H9 (cell line): Measurements from ENCODE around the gene TTLL13. TPM values are rescaled to one million over a fixed set of nuclear protein-coding genes. Genes with fewer than 3 reads are reported as not detected.

Source experiments
- DNase-seq: peaks from one replicate; pipeline ENCODE4 v3.0.0-alpha.2; 2017
- H2AFZ ChIP-seq: one replicate; pipeline ENCODE4 v1.6.1; 2013; ENCODE audit warnings: mild to moderate bottlenecking, low read length, control low read depth, moderate library complexity
- H2AK5ac ChIP-seq: 2 replicates; pipeline ENCODE4 v1.6.1; 2013; ENCODE audit warnings: low read length, control low read depth, mixed read lengths; ENCODE audit not compliant: insufficient read length
- H2BK120ac ChIP-seq: one replicate; pipeline ENCODE4 v1.6.1; 2013; ENCODE audit warnings: low read depth, mild to moderate bottlenecking, low read length, control low read depth, inconsistent platforms; ENCODE audit not compliant: poor library complexity, severe bottlenecking
- H2BK12ac ChIP-seq: 2 replicates; pipeline ENCODE4 v1.6.1; 2013; ENCODE audit warnings: low read length, control low read depth, mixed read lengths, low read depth; ENCODE audit not compliant: insufficient read length
- H2BK15ac ChIP-seq: 2 replicates; pipeline ENCODE4 v1.6.1; 2013; ENCODE audit warnings: low read depth, low read length, control low read depth
- H2BK20ac ChIP-seq: one replicate; pipeline ENCODE4 v1.6.1; 2013; ENCODE audit warnings: low read depth, mild to moderate bottlenecking, low read length, control low read depth, inconsistent platforms; ENCODE audit not compliant: poor library complexity, severe bottlenecking
- H2BK5ac ChIP-seq: 2 replicates; pipeline ENCODE4 v1.6.1; 2013; ENCODE audit warnings: low read length, control low read depth, mixed read lengths; ENCODE audit not compliant: insufficient read length
- H3K14ac ChIP-seq: 2 replicates; pipeline ENCODE4 v1.6.1; 2013; ENCODE audit warnings: low read length, control low read depth; ENCODE audit not compliant: insufficient read depth
- H3K18ac ChIP-seq: 2 replicates; pipeline ENCODE4 v1.6.1; 2013; ENCODE audit warnings: low read depth, mild to moderate bottlenecking, mixed read lengths, low read length, control low read depth; ENCODE audit not compliant: insufficient read length
- H3K23ac ChIP-seq: 2 replicates; pipeline ENCODE4 v1.6.1; 2013; ENCODE audit warnings: low read length, control low read depth, mixed read lengths, low read depth; ENCODE audit not compliant: insufficient read length
- H3K23me2 ChIP-seq: 2 replicates; pipeline ENCODE4 v1.6.1; 2013; ENCODE audit warnings: low read depth, mild to moderate bottlenecking, mixed read lengths, low read length, control low read depth; ENCODE audit not compliant: insufficient read length, poor library complexity, severe bottlenecking
- H3K27ac ChIP-seq: 2 replicates; pipeline ENCODE4 v1.5.1; 2013; ENCODE audit warnings: low read length, control low read depth, mixed read lengths, low read depth; ENCODE audit not compliant: insufficient read length
- H3K27me3 ChIP-seq: 2 replicates; pipeline ENCODE4 v1.6.1; 2013; ENCODE audit warnings: low read length, control low read depth, inconsistent platforms; ENCODE audit not compliant: insufficient read depth
- H3K4ac ChIP-seq: 2 replicates; pipeline ENCODE4 v1.6.1; 2013; ENCODE audit warnings: low read depth, mild to moderate bottlenecking, control low read depth, inconsistent platforms, low read length, moderate library complexity
- H3K4me1 ChIP-seq: 2 replicates; pipeline ENCODE4 v1.6.1; 2013; ENCODE audit warnings: low read length, control low read depth, inconsistent platforms; ENCODE audit not compliant: insufficient read depth
- H3K4me2 ChIP-seq: 2 replicates; pipeline ENCODE4 v1.6.1; 2013; ENCODE audit warnings: low read length, control low read depth, mixed read lengths; ENCODE audit not compliant: insufficient read length, insufficient read depth
- H3K56ac ChIP-seq: 2 replicates; pipeline ENCODE4 v1.6.1; 2013; ENCODE audit warnings: low read depth, mild to moderate bottlenecking, mixed read lengths, low read length, control low read depth; ENCODE audit not compliant: insufficient read length
- H3K79me1 ChIP-seq: 2 replicates; pipeline ENCODE4 v1.6.1; 2013; ENCODE audit warnings: low read depth, mild to moderate bottlenecking, moderate library complexity, low read length, control low read depth, inconsistent platforms; ENCODE audit not compliant: insufficient read depth, poor library complexity, severe bottlenecking
- H3K79me2 ChIP-seq: 2 replicates; pipeline ENCODE4 v1.6.1; 2013; ENCODE audit warnings: low read length, control low read depth, inconsistent platforms; ENCODE audit not compliant: insufficient read depth
- H3K9ac ChIP-seq: 2 replicates; pipeline ENCODE4 v1.6.1; 2013; ENCODE audit warnings: low read length, control low read depth, mixed read lengths; ENCODE audit not compliant: insufficient read length; ENCODE audit errors: extremely low read depth
- H3K9me3 ChIP-seq: one replicate; pipeline ENCODE4 v1.6.1; 2013; ENCODE audit warnings: low read depth, low read length, inconsistent platforms; ENCODE audit not compliant: control insufficient read depth
- H3T11ph ChIP-seq: one replicate; pipeline ENCODE4 v1.6.1; 2013; ENCODE audit warnings: mild to moderate bottlenecking, low read length, control low read depth, inconsistent platforms
- H4K20me1 ChIP-seq: one replicate; pipeline ENCODE4 v1.6.1; 2013; ENCODE audit not compliant: control insufficient read depth, insufficient read length, insufficient read depth
- H4K5ac ChIP-seq: 2 replicates; pipeline ENCODE4 v1.6.1; 2013; ENCODE audit warnings: low read depth, mild to moderate bottlenecking, mixed read lengths, low read length, control low read depth; ENCODE audit not compliant: insufficient read length
- H4K8ac ChIP-seq: replicated peaks from 2 replicates; pipeline ENCODE4 v1.6.1; 2013; ENCODE audit warnings: low read length, control low read depth, mixed read lengths, low read depth; ENCODE audit not compliant: insufficient read length
- H4K91ac ChIP-seq: 2 replicates; pipeline ENCODE4 v1.6.1; 2013; ENCODE audit warnings: low read depth, mild to moderate bottlenecking, moderate library complexity, mixed read lengths, low read length, control low read depth; ENCODE audit not compliant: insufficient read length
- H3K27ac Mint-ChIP-seq, 3 experiments: 2 replicates in 2 of 3; 3 replicates in 1 of 3; pipeline ENCODE4 v1.8.0; 2020 to 2021; ENCODE audit warnings: mixed read lengths in 3 of 3, mild to moderate bottlenecking in 1 of 3, moderate library complexity in 1 of 3
- H3K27me3 Mint-ChIP-seq: 2 replicates; pipeline ENCODE4 v1.8.0; 2021; ENCODE audit warnings: low read depth, mild to moderate bottlenecking, moderate library complexity, mixed read lengths
- H3K36me3 Mint-ChIP-seq, 3 experiments: 2 replicates in 2 of 3; 3 replicates in 1 of 3; pipeline ENCODE4 v1.8.0; 2020 to 2021; ENCODE audit warnings: low read depth in 3 of 3, mixed read lengths in 3 of 3; ENCODE audit not compliant: insufficient read depth in 1 of 3
- H3K4me1 Mint-ChIP-seq, 2 experiments: 2 replicates each; pipeline ENCODE4 v1.8.0; 2020; ENCODE audit warnings: mixed read lengths in 2 of 2
- H3K4me3 Mint-ChIP-seq, 2 experiments: 2 replicates in 1 of 2; 3 replicates in 1 of 2; pipeline ENCODE4 v1.8.0; 2020 to 2021; ENCODE audit warnings: mild to moderate bottlenecking in 2 of 2, mixed read lengths in 2 of 2, moderate library complexity in 1 of 2
- H3K9me3 Mint-ChIP-seq, 2 experiments: 2 replicates in 1 of 2; 3 replicates in 1 of 2; pipeline ENCODE4 v1.8.0; 2020; ENCODE audit warnings: mild to moderate bottlenecking in 2 of 2, mixed read lengths in 2 of 2, moderate library complexity in 1 of 2
- WGBS: extraction: QIAGEN DNeasy Blood & Tissue Kit; methylation state at CpG from one replicate; pipeline ENCODE4 v1.1.7; 2013; ENCODE audit warnings: missing lambda C conversion rate, low lambda C conversion rate, mixed read lengths; ENCODE audit not compliant: insufficient read length; ENCODE audit errors: extremely low coverage; 5-methylcytosine and 5-hydroxymethylcytosine counted together
- total RNA-seq: library from RNA; stranded (reverse); gene quantifications from 2 replicates; pipeline ENCODE4 v1.2.1, GENCODE V29; 2021
- TF ChIP-seq, protein P1 (sequence below): fragments of 200-600 bp; sonication (generic); conservative IDR thresholded peaks from 3 replicates; pipeline ENCODE4 v1.8.0; 2021; ENCODE audit warnings: antibody characterized with exemption, mild to moderate bottlenecking

Gene TTLL13
- total RNA-seq, 1 experiment from 2014 or later: not detected

DNA sequence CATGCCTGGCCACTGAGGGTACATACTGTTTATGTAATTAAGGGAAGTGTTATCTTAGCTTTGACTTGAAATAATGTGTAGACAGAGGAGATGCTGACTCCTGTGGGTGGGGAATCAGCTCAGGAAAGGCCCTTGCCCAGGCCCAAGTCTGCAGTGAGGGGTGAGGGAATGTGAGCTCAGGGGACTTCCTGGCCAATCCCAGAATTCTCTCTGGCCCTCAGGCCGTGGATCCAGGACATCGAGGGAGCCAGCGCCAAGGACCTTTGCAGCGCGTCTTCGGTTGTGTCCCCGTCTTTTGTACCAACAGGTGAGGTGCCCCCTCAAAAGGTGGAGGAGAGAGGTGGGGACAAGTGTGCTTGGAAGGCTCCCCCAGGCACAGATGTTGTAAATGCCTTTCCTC is 22.0 kb upstream of the TTLL13 start:
- Mint-ChIP-seq H3K36me3 (peaks cover 30 to 63% (median 57%) of the 10 kb centered on the region in 3 experiments), H3K9me3 (no peaks in the 10 kb centered on the region), H3K4me1 (peaks cover 2% of the 10 kb centered on the region in 2 experiments; a peak in 2 of 4 replicates), H3K27me3 (peaks cover 1% of the 10 kb centered on the region; the same call in 1 of the 2 replicates), H3K4me3 (no peak overlapping the region), H3K27ac (no peak overlapping the region)
- Histone ChIP-seq H3K18ac (no peak overlapping the region), H4K91ac (no peak overlapping the region), H3K56ac (no peak overlapping the region), H2BK5ac (no peak overlapping the region), H4K5ac (no peak overlapping the region), H3K14ac (no peak overlapping the region), H3K79me2 (no peaks in the 10 kb centered on the region), H3K4me1 (no peaks in the 10 kb centered on the region), H3K23ac (no peak overlapping the region), H3K9ac (no peak overlapping the region), H3K9me3 (no peaks in the 10 kb centered on the region), H3K4ac (no peak overlapping the region), H3K79me1 (no peaks in the 10 kb centered on the region), H3K4me2 (no peak overlapping the region), H3K27ac (no peak overlapping the region), H2AK5ac (no peak overlapping the region), H2BK120ac (no peak overlapping the region), H2BK20ac (no peak overlapping the region), H2AFZ (no peak overlapping the region), H4K8ac (no peak overlapping the region), H3K27me3 (no peaks in the 10 kb centered on the region), H2BK12ac (no peak overlapping the region), H2BK15ac (no peak overlapping the region), H4K20me1 (no peaks in the 10 kb centered on the region), H3T11ph (no peak overlapping the region), H3K23me2 (no peaks in the 10 kb centered on the region)
- DNase-seq: no peak
- WGBS: no CpG with 5 or more reads among the region's 7 CpGs
- TF ChIP-seq, protein P1, sequence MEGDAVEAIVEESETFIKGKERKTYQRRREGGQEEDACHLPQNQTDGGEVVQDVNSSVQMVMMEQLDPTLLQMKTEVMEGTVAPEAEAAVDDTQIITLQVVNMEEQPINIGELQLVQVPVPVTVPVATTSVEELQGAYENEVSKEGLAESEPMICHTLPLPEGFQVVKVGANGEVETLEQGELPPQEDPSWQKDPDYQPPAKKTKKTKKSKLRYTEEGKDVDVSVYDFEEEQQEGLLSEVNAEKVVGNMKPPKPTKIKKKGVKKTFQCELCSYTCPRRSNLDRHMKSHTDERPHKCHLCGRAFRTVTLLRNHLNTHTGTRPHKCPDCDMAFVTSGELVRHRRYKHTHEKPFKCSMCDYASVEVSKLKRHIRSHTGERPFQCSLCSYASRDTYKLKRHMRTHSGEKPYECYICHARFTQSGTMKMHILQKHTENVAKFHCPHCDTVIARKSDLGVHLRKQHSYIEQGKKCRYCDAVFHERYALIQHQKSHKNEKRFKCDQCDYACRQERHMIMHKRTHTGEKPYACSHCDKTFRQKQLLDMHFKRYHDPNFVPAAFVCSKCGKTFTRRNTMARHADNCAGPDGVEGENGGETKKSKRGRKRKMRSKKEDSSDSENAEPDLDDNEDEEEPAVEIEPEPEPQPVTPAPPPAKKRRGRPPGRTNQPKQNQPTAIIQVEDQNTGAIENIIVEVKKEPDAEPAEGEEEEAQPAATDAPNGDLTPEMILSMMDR: no peak
